ENCODE data around the gene CNST.
"Not testable (repeated sequence)": the region's sequence is repeated elsewhere in the genome, so short reads cannot be mapped to it uniquely, and the experiment has no call there.

The CNST gene

DNA sequence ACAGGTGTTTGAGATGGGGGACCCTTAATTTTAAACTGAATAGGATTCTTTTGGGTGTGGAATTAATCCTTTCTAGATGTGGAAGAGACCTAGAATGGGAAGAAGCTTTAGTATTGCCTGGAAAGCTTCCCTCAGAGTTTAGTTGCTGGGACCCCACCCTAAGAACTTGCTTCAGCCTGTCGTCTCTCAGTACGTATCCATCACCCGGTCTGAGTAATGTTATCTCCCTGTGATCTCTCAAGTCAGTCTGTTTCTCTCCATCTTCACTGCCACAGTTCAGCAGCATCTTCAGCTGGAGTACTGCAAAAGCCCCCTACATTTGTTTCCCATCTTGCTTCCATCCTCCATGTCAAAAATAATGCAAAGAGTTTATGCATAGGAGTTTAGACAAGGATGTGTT lies 28.9 kb downstream of the CNST start:
- Histone ChIP-seq H3K27me3 (ENCODE audit: insufficient read depth, insufficient read length) (no peaks in the 10 kb centered on the region), H3K36me3 (ENCODE audit: insufficient read depth, insufficient read length, low read length) (peaks cover 32% of the 10 kb centered on the region), H3K4me1 (ENCODE audit: insufficient read depth, insufficient read length) (no peaks in the 10 kb centered on the region), H3K9ac (ENCODE audit: insufficient read length, low read depth) (no peak overlapping the region), H3K4me3 (ENCODE audit: insufficient read length, low read depth) (no peak overlapping the region), H3K9me3 (ENCODE audit: insufficient read depth, low read length) (no peaks in the 10 kb centered on the region)
- DNase-seq (ENCODE audit: low read depth, low spot score): no peak
- TF ChIP-seq YY1 (IDR thresholded peaks at IDR 0.05; ENCODE audit: insufficient read depth, insufficient read length) (no peak), ZNF274 (IDR thresholded peaks at IDR 0.05; ENCODE audit: low read depth, low read length) (no peak), SUZ12 (IDR thresholded peaks at IDR 0.05; ENCODE audit: extremely low read depth, insufficient read depth, insufficient read length) (no peak)

DNA sequence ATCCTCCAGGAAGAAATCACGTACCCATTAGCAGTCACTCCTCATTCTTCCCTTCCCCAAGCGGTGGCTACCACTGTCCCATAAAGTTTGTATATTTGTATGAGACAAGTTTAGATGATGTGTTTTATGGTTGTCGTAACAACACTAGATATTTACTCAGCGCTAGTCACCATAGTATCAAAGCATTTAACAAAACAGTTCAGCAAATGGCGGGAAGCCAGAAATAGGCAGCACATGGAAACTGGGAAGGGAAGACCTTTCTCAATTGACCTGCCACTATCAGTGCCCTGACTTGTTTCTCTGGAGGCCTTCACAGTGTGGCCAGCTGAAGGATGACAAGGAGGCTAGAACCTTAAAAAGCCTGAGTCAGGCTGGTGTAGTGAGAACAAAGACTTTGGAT lies 31.1 kb downstream of the CNST start:
- peaks cover 21% of the 10 kb centered on the region for H3K36me3 ChIP-seq (ENCODE audit: insufficient read depth, insufficient read length, low read length)
- H3K27me3 ChIP-seq (ENCODE audit: insufficient read depth, insufficient read length): no peaks in the 10 kb centered on the region
- H3K4me3 ChIP-seq (ENCODE audit: insufficient read length, low read depth): no peak overlapping the region
- no peaks in the 10 kb centered on the region for H3K9me3 ChIP-seq (ENCODE audit: insufficient read depth, low read length)
- TF ChIP-seq SUZ12 (IDR thresholded peaks at IDR 0.05; ENCODE audit: extremely low read depth, insufficient read depth, insufficient read length) (no peak), ZNF274 (IDR thresholded peaks at IDR 0.05; ENCODE audit: low read depth, low read length) (no peak), YY1 (IDR thresholded peaks at IDR 0.05; ENCODE audit: insufficient read depth, insufficient read length) (no peak)
- H3K9ac ChIP-seq (ENCODE audit: insufficient read length, low read depth): no peak overlapping the region
- no peaks in the 10 kb centered on the region for H3K4me1 ChIP-seq (ENCODE audit: insufficient read depth, insufficient read length)
- no peak for DNase-seq (ENCODE audit: low read depth, low spot score)

DNA sequence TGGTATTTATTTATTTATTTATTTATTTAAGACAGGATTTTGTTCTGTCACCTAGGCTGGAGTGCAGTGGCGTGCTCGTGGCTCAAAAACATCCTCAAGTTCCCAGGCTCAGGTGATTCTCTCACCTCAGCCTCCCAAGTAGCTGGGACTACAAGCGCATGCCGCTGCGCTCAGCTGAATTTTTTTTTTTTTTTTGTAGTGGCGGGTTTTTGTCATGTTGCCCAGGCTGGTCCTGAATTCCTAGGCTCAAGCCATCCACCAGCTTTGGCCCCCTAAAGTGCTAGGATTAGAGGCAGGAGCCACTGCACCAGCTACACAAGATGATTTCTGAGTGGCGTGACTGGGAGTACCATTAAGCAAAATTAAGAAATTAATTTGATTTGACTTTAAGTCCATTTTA lies 31.7 kb downstream of the CNST start:
- no peak for DNase-seq (ENCODE audit: low read depth, low spot score)
- peaks cover 15% of the 10 kb centered on the region for H3K36me3 ChIP-seq (ENCODE audit: insufficient read depth, insufficient read length, low read length)
- TF ChIP-seq YY1 (IDR thresholded peaks at IDR 0.05; ENCODE audit: insufficient read depth, insufficient read length): no peak
- TF ChIP-seq ZNF274 (IDR thresholded peaks at IDR 0.05; ENCODE audit: low read depth, low read length): no peak
- no peak for TF ChIP-seq SUZ12 (IDR thresholded peaks at IDR 0.05; ENCODE audit: extremely low read depth, insufficient read depth, insufficient read length)
- no peaks in the 10 kb centered on the region for H3K4me1 ChIP-seq (ENCODE audit: insufficient read depth, insufficient read length)
- no peaks in the 10 kb centered on the region for H3K27me3 ChIP-seq (ENCODE audit: insufficient read depth, insufficient read length)
- no peaks in the 10 kb centered on the region for H3K9me3 ChIP-seq (ENCODE audit: insufficient read depth, low read length)
- no peak overlapping the region for H3K9ac ChIP-seq (ENCODE audit: insufficient read length, low read depth)
- no peak overlapping the region for H3K4me3 ChIP-seq (ENCODE audit: insufficient read length, low read depth)

DNA sequence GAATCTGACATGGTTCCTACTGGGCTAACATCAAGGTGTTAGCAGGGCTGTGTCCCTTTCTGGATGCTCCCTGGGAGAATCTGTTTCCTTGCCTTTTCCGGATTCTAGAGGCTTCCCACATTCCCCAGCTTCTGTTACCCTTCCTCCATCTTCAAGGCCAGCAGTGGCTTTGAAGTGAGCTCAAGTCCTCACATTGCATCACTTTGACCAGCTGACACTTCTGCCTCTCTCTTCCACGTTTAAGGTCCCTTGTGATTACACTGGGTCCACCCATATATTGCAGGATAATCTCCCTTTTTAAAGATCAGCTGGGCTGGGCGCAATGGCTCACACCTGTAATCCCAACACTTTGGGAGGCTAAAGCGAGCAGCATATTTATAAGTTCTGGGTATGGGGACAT lies 33.1 kb downstream of the CNST start:
- Histone ChIP-seq H3K4me3 (ENCODE audit: insufficient read length, low read depth) (no peak overlapping the region), H3K9ac (ENCODE audit: insufficient read length, low read depth) (no peak overlapping the region), H3K9me3 (ENCODE audit: insufficient read depth, low read length) (no peaks in the 10 kb centered on the region), H3K4me1 (ENCODE audit: insufficient read depth, insufficient read length) (no peaks in the 10 kb centered on the region), H3K27me3 (ENCODE audit: insufficient read depth, insufficient read length) (no peaks in the 10 kb centered on the region), H3K36me3 (ENCODE audit: insufficient read depth, insufficient read length, low read length) (peaks cover 10% of the 10 kb centered on the region)
- DNase-seq (ENCODE audit: low read depth, low spot score): no peak
- TF ChIP-seq YY1 (IDR thresholded peaks at IDR 0.05; ENCODE audit: insufficient read depth, insufficient read length): no peak
- no peak for TF ChIP-seq SUZ12 (IDR thresholded peaks at IDR 0.05; ENCODE audit: extremely low read depth, insufficient read depth, insufficient read length)
- TF ChIP-seq ZNF274 (IDR thresholded peaks at IDR 0.05; ENCODE audit: low read depth, low read length): no peak

DNA sequence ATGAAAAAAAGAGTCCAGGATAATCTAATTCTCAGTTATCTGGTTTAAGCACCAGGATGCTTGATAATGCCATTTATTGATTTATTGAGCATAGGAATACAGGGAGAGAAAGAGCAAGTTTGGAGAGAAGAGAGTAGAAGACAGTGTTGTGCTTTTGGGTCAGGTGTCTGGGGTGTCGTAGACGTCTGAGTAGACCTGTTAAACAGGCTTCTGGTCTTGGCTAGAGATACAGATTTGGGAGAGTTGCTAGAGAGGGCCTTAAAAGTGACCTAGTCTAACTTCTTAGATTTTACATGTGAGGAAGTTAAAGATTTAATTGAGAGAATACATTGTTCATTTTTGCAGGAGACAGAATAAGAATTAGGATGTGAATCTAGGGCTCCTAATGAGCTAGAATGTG lies 34.3 kb downstream of the CNST start:
- H3K4me1 ChIP-seq (ENCODE audit: insufficient read depth, insufficient read length): no peaks in the 10 kb centered on the region
- no peak overlapping the region for H3K4me3 ChIP-seq (ENCODE audit: insufficient read length, low read depth)
- DNase-seq (ENCODE audit: low read depth, low spot score): no peak
- no peaks in the 10 kb centered on the region for H3K9me3 ChIP-seq (ENCODE audit: insufficient read depth, low read length)
- TF ChIP-seq YY1 (IDR thresholded peaks at IDR 0.05; ENCODE audit: insufficient read depth, insufficient read length) (no peak), SUZ12 (IDR thresholded peaks at IDR 0.05; ENCODE audit: extremely low read depth, insufficient read depth, insufficient read length) (no peak), ZNF274 (IDR thresholded peaks at IDR 0.05; ENCODE audit: low read depth, low read length) (no peak)
- H3K27me3 ChIP-seq (ENCODE audit: insufficient read depth, insufficient read length): no peaks in the 10 kb centered on the region
- no peak overlapping the region for H3K9ac ChIP-seq (ENCODE audit: insufficient read length, low read depth)
- H3K36me3 ChIP-seq (ENCODE audit: insufficient read depth, insufficient read length, low read length): no peaks in the 10 kb centered on the region

DNA sequence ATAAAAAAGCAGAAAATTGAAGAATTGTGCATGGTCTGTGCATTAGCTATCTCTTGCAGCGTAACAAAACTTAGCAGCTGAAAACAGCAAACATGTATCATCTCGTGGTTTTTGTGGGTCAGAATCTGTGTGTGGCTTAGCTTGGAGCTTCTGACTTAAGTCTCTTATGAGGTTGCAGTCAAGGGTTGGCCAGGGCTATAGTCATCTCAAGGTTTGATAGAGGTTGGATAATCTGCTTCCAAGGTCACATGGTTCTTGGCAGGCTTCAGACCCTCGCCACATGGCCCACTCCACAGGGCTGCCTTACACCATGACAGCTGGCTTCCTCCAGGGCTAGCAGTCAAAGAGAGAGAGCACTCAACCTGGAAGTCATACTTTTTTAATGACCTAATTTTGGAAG lies 35.9 kb downstream of the CNST start:
- no peaks in the 10 kb centered on the region for H3K36me3 ChIP-seq (ENCODE audit: insufficient read depth, insufficient read length, low read length)
- no peaks in the 10 kb centered on the region for H3K9me3 ChIP-seq (ENCODE audit: insufficient read depth, low read length)
- no peak overlapping the region for H3K9ac ChIP-seq (ENCODE audit: insufficient read length, low read depth)
- no peak overlapping the region for H3K4me3 ChIP-seq (ENCODE audit: insufficient read length, low read depth)
- H3K27me3 ChIP-seq (ENCODE audit: insufficient read depth, insufficient read length): no peaks in the 10 kb centered on the region
- no peak for DNase-seq (ENCODE audit: low read depth, low spot score)
- no peaks in the 10 kb centered on the region for H3K4me1 ChIP-seq (ENCODE audit: insufficient read depth, insufficient read length)
- TF ChIP-seq SUZ12 (IDR thresholded peaks at IDR 0.05; ENCODE audit: extremely low read depth, insufficient read depth, insufficient read length): no peak
- TF ChIP-seq YY1 (IDR thresholded peaks at IDR 0.05; ENCODE audit: insufficient read depth, insufficient read length): no peak
- TF ChIP-seq ZNF274 (IDR thresholded peaks at IDR 0.05; ENCODE audit: low read depth, low read length): no peak

DNA sequence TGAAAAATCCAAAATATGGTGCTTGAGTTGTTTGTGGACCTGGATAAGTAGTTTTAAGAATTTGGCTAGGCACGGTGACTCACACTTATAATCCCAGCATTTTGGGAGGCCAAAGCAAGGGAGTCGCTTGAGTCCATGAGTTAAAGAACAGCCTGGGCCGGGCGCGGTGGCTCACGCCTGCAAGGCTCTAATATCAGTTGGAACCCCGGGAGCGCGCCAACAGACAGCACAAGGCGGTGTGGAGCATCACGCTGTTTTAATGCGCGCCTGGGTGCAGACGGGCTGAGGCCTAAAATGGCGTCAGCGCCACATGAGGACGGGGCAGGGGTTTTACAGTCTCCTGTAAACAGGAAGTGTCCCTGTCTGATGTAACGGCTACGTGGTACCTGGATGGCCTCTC lies 39.0 kb downstream of the CNST start:
- H3K4me1 ChIP-seq (ENCODE audit: insufficient read depth, insufficient read length); H3K36me3 ChIP-seq (ENCODE audit: insufficient read depth, insufficient read length, low read length); H3K4me3 ChIP-seq (ENCODE audit: insufficient read length, low read depth); H3K9me3 ChIP-seq (ENCODE audit: insufficient read depth, low read length); H3K9ac ChIP-seq (ENCODE audit: insufficient read length, low read depth); DNase-seq (ENCODE audit: low read depth, low spot score); H3K27me3 ChIP-seq (ENCODE audit: insufficient read depth, insufficient read length): not testable (repeated sequence)

DNA sequence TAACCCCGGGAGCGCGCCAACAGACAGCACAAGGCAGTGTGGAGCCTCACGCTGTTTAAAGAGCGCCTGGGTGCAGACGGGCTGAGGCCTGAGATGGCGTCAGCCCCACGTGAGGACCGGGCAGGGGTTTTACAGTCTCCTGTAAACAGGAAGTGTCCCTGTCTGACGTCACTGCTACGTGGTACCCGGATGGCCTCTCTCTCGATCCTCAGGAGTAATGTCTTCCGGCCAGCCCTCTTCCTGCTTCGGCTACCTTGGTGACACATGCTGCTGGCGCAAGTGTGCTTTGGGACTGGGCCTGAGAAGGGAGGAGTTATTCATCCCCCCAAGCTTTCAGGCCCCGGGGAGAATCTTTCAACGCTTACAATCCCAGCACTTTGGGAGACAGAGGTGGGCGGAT lies 41.2 kb downstream of the CNST start:
- Histone ChIP-seq H3K36me3 (ENCODE audit: insufficient read depth, insufficient read length, low read length) (no peaks in the 10 kb centered on the region), H3K4me3 (ENCODE audit: insufficient read length, low read depth) (no peak overlapping the region), H3K9ac (ENCODE audit: insufficient read length, low read depth) (no peak overlapping the region), H3K27me3 (ENCODE audit: insufficient read depth, insufficient read length) (no peaks in the 10 kb centered on the region), H3K4me1 (ENCODE audit: insufficient read depth, insufficient read length) (peaks cover 5% of the 10 kb centered on the region), H3K9me3 (ENCODE audit: insufficient read depth, low read length) (no peaks in the 10 kb centered on the region)
- no peak for DNase-seq (ENCODE audit: low read depth, low spot score)
- TF ChIP-seq YY1 (IDR thresholded peaks at IDR 0.05; ENCODE audit: insufficient read depth, insufficient read length) (no peak), SUZ12 (IDR thresholded peaks at IDR 0.05; ENCODE audit: extremely low read depth, insufficient read depth, insufficient read length) (no peak), ZNF274 (IDR thresholded peaks at IDR 0.05; ENCODE audit: low read depth, low read length) (no peak)

All from NT2/D1 (cell line).